Measurements from ENCODE around the gene CCL3. TPM values are rescaled to one million over a fixed set of nuclear protein-coding genes. Genes with fewer than 3 reads are reported as not detected.

CCL3 gene
- total and polyA plus RNA-seq, 2 donors (not counting 3 experiments of a cell fraction or from before 2014, with no cell fraction given), result not detected

GRCh38 chr17:36057911-36058310 lies 32.0 kb downstream of the CCL3 start:
- Histone ChIP-seq H3K4me1 (ENCODE audit: control insufficient read depth, extremely low read depth, insufficient read depth, low read length) (no peaks in the 10 kb centered on the region), H3K9me1 (replicated peaks; ENCODE audit: control insufficient read depth, extremely low read depth, insufficient read depth, low read length) (no peaks in the 10 kb centered on the region), H4K20me1 (replicated peaks; ENCODE audit: control insufficient read depth, extremely low read depth, insufficient read depth, low read length) (no peaks in the 10 kb centered on the region), H3K9ac (replicated peaks; ENCODE audit: extremely low read depth, insufficient read depth, low read length) (no peak overlapping the region), H2AFZ (ENCODE audit: low read depth, low read length) (no peak overlapping the region), H3K79me2 (ENCODE audit: control insufficient read depth, insufficient read depth, low read length) (no peaks in the 10 kb centered on the region), H3K4me2 (ENCODE audit: insufficient read depth, low read length) (no peak overlapping the region), H3K27ac (ENCODE audit: insufficient read depth, low read depth, low read length) (no peak overlapping the region), H3K27me3 (ENCODE audit: control insufficient read depth in 2 of 2, insufficient read depth in 2 of 2, low read length in 2 of 2) (peaks cover 0 to 4% of the 10 kb centered on the region in 2 experiments), H3K4me3 (replicated peaks in 1 of 3; ENCODE audit: insufficient read depth in 1 of 3, low read depth in 1 of 3, low read length in 3 of 3) (no peak overlapping the region), H3K36me3 (ENCODE audit: control insufficient read depth in 2 of 2, extremely low read depth in 1 of 2, insufficient read depth in 2 of 2, low read length in 2 of 2) (no peaks in the 10 kb centered on the region), H3K9me3 (replicated peaks; ENCODE audit: control insufficient read depth, insufficient read depth, low read length) (no peaks in the 10 kb centered on the region)
- no TSS peak for BruUV-seq (replicated peaks)
- FAIRE-seq (no peak), DNase-seq (ENCODE audit: low read depth, low spot score) (no peak)
- ChIA-PET POLR2A (no interaction called here), CTCF (interaction anchor here (2.5 to 2.9 kb wide), 2 partner anchors 14 to 89 kb away, joined by 10 to 13 read pairs; no protein-coding TSS in a partner anchor)
- intact Hi-C loops (cut with micrococcal nuclease), result no loop called here
- dilution Hi-C loops (cut with MboI; ENCODE audit: extremely low pct_ligation_motif_present, low sequenced_read_pairs), result no loop called here
- TF ChIP-seq GATA2 (IDR thresholded peaks at IDR 0.05; ENCODE audit: insufficient read depth, insufficient read length, low read depth, low read length), result no peak
- TF ChIP-seq MAX (IDR thresholded peaks at IDR 0.05; ENCODE audit: insufficient read depth, insufficient read length), result no peak
- no peak for TF ChIP-seq JUN (IDR thresholded peaks at IDR 0.05; ENCODE audit: borderline replicate concordance, insufficient read depth, insufficient read length, low read depth)
- TF ChIP-seq FOS (IDR thresholded peaks at IDR 0.05; ENCODE audit: borderline replicate concordance, insufficient read depth, low read length), result no peak
- TF ChIP-seq CTCF (IDR thresholded peaks at IDR 0.05; ENCODE audit: extremely low read depth in 1 of 2, insufficient read depth in 1 of 2, low read depth in 1 of 2, low read length in 2 of 2), result no peak
- TF ChIP-seq MYC (IDR thresholded peaks at IDR 0.05; ENCODE audit: low read depth, low read length), result no peak
- no peak for TF ChIP-seq POLR2AphosphoS5 (IDR thresholded peaks at IDR 0.05; ENCODE audit: insufficient read depth, low read depth, low read length)
